Measurements from ENCODE around the gene MYH16. TPM values are rescaled to one million over a fixed set of nuclear protein-coding genes. Genes with fewer than 3 reads are reported as not detected.
"Not testable (repeated sequence)": the region's sequence is repeated elsewhere in the genome, so short reads cannot be mapped to it uniquely, and the experiment has no call there.

The MYH16 gene
- total RNA-seq, 1 donor from 2014 or later: 5.6 TPM

DNA sequence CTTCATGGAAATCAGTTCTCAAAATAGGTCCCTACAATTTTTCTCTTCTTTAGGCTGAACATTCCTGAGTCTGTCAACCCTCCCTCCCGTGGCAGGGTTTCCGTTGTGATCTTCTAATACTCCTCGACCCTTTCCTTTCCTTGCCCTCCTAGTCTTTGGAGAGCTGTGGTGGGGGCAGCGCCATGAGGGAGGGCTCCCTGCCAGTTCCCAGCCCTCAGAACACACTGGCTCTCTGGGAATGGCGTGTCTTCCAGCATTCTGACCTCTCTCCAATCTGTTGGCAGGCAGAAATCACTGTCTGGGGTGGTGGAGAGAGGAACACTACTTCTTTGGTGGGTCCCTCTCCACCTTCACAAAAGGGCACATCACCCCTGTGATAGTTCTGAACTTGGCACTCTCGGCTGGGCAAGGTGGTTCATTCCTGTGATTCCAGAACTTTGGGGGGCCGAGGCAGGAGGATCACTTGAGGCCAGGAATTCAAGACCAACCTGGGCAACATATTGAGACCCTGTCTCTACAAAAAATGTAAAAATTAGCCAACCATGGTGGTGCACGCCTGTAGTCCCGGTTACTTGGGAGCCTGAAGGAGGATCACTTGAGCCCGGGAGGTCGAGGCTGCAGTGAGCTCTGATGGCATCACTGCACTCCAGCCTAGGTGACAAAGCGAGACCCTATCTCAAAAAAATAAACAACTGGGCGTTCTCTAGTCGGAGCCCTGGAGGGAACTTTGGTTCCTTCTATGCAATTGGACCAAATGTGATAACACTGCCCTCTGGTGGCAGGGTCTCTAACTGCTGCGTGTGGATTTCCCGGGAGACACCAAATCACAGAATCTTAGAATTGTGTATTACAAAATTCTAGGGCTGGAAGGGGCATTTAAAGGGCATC is 39.9 kb downstream of the MYH16 start:
- TF ChIP-seq, protein P1, sequence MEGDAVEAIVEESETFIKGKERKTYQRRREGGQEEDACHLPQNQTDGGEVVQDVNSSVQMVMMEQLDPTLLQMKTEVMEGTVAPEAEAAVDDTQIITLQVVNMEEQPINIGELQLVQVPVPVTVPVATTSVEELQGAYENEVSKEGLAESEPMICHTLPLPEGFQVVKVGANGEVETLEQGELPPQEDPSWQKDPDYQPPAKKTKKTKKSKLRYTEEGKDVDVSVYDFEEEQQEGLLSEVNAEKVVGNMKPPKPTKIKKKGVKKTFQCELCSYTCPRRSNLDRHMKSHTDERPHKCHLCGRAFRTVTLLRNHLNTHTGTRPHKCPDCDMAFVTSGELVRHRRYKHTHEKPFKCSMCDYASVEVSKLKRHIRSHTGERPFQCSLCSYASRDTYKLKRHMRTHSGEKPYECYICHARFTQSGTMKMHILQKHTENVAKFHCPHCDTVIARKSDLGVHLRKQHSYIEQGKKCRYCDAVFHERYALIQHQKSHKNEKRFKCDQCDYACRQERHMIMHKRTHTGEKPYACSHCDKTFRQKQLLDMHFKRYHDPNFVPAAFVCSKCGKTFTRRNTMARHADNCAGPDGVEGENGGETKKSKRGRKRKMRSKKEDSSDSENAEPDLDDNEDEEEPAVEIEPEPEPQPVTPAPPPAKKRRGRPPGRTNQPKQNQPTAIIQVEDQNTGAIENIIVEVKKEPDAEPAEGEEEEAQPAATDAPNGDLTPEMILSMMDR (IDR thresholded peaks at IDR 0.05; ENCODE audit: insufficient read depth, low read length, poor library complexity, severe bottlenecking): peak; percentile 87
- no peak for DNase-seq (ENCODE audit: low read depth)
- H3K4me3 ChIP-seq (ENCODE audit: low read depth, low read length): no peak overlapping the region
- H3K36me3 ChIP-seq (ENCODE audit: control insufficient read depth, insufficient read depth, low read length): no peaks in the 10 kb centered on the region
- no peaks in the 10 kb centered on the region for H3K27me3 ChIP-seq (ENCODE audit: control insufficient read depth, insufficient read depth, low read length)

DNA sequence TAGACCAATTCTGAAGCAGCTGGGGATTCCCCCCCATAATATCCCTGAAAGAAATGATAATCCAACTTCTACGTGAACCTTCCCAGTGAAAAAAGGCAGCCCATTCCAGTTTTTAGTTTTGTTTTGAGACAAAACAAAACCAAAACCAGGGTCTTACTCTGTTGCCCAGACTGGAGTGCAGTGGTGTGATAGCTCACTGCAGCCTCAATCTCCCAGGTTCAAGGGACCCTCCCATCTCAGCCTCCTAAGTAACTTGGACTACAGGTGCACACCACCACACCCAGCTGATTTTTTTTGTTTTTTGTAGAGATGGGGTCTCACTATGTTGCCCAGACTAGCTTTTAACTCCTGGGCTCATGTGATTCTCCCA is 40.5 kb downstream of the MYH16 start:
- TF ChIP-seq, protein P1 (IDR thresholded peaks at IDR 0.05; ENCODE audit: insufficient read depth, low read length, poor library complexity, severe bottlenecking): no peak
- DNase-seq (ENCODE audit: low read depth): no peak
- H3K27me3 ChIP-seq (ENCODE audit: control insufficient read depth, insufficient read depth, low read length): no peaks in the 10 kb centered on the region

DNA sequence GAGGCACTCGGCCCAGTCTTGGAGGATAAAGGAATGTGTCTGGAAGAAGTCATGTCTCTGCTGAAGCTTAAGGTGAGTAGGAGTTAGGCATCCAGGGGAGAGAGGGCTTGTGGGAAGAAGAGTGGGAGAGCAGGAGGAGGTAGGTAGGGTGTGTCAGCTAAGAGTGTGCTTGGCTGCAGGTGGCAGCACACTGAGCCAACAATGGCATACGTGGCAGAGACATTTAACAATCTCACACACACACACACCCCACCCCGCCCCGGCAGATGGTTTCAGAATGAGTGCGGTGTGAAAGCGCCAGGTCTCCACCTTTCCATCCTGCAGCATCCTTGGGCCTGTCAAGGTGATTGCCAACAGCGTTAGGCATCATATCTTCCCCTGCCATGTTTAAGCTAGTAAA is 41.9 kb downstream of the MYH16 start:
- H3K36me3 ChIP-seq (ENCODE audit: control insufficient read depth, insufficient read depth, low read length): no peaks in the 10 kb centered on the region
- DNase-seq (ENCODE audit: low read depth): no peak
- TF ChIP-seq, protein P1 (IDR thresholded peaks at IDR 0.05; ENCODE audit: insufficient read depth, low read length, poor library complexity, severe bottlenecking): no peak
- H3K27me3 ChIP-seq (ENCODE audit: control insufficient read depth, insufficient read depth, low read length): no peaks in the 10 kb centered on the region
- H3K4me3 ChIP-seq (ENCODE audit: low read depth, low read length): no peak overlapping the region

More for the DNA sequence above, 40.5 kb downstream of the MYH16 start:
- Histone ChIP-seq H3K4me3 (ENCODE audit: low read depth, low read length) (no peak overlapping the region), H3K36me3 (ENCODE audit: control insufficient read depth, insufficient read depth, low read length) (no peaks in the 10 kb centered on the region)

DNA sequence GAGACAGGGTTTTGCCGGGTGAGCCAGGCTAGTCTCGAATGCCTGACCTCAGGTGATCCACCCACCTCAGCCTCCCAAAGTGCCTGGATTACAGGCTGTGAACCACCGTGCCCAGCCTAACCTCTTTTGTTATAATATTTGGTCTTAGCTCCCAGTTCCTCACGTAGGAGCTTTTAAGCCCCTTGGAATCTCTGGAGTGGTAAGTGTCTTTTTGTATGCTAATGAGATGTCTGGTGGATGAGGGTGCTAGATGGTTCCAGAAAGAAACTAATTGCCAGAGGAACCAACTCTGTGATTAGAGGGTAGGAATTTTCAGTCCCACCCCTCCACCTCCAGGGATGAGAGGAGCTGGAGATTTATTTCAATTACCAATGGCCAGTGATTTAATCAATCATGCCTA is 47.7 kb downstream of the MYH16 start:
- Histone ChIP-seq H3K4me3 (ENCODE audit: low read depth, low read length) (no peak overlapping the region), H3K27me3 (ENCODE audit: control insufficient read depth, insufficient read depth, low read length) (no peaks in the 10 kb centered on the region), H3K36me3 (ENCODE audit: control insufficient read depth, insufficient read depth, low read length) (peaks cover 2% of the 10 kb centered on the region)
- no peak for DNase-seq (ENCODE audit: low read depth)
- TF ChIP-seq, protein P1 (IDR thresholded peaks at IDR 0.05; ENCODE audit: insufficient read depth, low read length, poor library complexity, severe bottlenecking): no peak

DNA sequence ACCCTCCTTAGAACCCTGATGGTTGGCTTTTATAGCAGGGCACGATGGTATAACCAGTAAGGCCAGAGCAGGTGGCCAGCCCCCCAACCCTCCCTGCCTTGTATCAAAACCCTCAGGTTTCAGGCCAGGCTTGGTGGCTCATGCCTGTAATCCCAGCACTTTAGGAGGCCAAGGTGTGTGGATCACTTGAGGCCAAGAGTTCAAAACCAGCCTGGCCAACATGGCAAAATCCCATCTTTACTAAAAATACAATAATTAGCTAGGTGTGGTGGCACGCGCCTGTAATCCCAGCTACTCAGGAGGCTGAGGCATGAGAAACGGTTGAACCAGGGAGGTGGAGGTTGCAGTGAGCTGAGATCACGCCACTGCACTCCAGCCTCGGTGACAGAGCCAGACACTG is 50.0 kb downstream of the MYH16 start:
- H3K36me3 ChIP-seq (ENCODE audit: control insufficient read depth, insufficient read depth, low read length); H3K27me3 ChIP-seq (ENCODE audit: control insufficient read depth, insufficient read depth, low read length); H3K4me3 ChIP-seq (ENCODE audit: low read depth, low read length); DNase-seq (ENCODE audit: low read depth): not testable (repeated sequence)

DNA sequence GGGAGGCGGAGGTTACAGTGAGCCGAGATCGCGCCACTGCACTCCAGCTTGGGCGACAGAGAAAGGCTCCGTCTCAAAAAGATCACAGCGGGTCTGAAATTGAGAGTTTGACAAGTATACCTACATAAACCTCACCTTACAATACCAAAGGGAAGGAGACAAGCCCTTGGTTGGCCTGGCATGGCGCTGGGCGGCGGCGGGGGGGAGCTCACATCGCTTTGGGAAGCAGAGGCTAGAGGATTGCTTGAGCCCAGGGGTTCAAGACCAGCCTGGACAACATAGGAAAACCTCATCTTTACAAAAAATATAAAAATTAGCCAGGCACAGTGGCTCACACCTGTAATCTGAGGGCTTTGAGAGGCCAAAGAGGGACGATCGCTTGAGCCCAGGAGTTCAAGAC is 51.9 kb downstream of the MYH16 start:
- TF ChIP-seq, protein P1 (IDR thresholded peaks at IDR 0.05; ENCODE audit: insufficient read depth, low read length, poor library complexity, severe bottlenecking): no peak
- Histone ChIP-seq H3K27me3 (ENCODE audit: control insufficient read depth, insufficient read depth, low read length) (no peaks in the 10 kb centered on the region), H3K36me3 (ENCODE audit: control insufficient read depth, insufficient read depth, low read length) (peaks cover 2% of the 10 kb centered on the region), H3K4me3 (ENCODE audit: low read depth, low read length) (peak overlapping the region; percentile 86)
- no peak for DNase-seq (ENCODE audit: low read depth)

All from kidney epithelial cell (primary cell).